ENCODE results near the gene FBP2.
"Not testable (repeated sequence)": the region's sequence is repeated elsewhere in the genome, so short reads cannot be mapped to it uniquely, and the experiment has no call there.

Gene FBP2

GRCh38 chr9:94554439-94555331, 38.9 kb downstream of the FBP2 start, which contains the start of gene PCAT7:
TSS of gene PCAT7 (plus strand) at chr9:94555083.
- DNase-seq: peak; percentile 88

DNA sequence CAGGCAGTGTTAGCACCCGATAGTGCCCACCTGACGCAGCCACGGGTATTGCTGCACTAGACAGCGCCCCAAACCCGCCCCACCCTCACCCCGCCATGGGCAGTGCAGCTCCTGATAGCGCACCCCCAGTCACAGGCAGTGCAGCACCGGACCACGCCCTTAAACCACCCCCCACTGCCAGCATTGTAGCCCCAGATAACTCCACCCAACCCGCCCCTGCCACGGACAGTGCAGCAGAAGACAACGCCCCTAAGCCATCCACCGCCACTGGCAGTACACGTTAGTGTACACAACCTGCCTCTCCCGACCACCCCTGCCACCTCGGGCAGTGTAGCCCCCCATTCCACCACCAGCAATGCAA, 39.6 kb downstream of the FBP2 start:
- no peak for DNase-seq

GRCh38 chr9:94553029-94553938, 40.3 kb downstream of the FBP2 start:
- DNase-seq: peak; percentile 43

- DNase-seq: no peak
Observed at GRCh38 chr9:94545940-94546339, 47.7 kb downstream of the FBP2 start.

GRCh38 chr9:94544335-94544734, 49.3 kb downstream of the FBP2 start:
- DNase-seq: not testable (repeated sequence)

GRCh38 chr9:94538908-94539307, 54.7 kb downstream of the FBP2 start:
- DNase-seq: no peak

GRCh38 chr9:94534901-94535300, 58.7 kb downstream of the FBP2 start:
- DNase-seq: no peak

DNA sequence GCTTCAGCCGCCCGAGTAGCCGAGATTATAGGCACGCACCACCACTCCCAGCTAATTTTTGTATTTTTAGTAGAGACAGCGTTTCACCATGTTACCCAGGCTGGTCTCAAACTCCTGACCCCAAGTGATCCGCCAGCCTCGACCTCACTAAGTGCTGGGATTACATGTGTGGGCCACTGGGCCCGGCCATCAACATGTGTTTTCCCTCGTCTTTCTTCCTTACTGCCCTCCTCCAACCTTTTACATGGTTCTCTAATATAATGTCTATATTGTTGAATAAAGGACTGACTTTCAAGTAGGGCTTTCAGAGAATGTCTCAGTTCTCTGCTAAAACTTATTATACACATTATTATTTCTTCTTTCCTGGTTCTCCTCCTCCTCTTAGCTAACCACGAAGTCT, 60.0 kb downstream of the FBP2 start:
- no peak for DNase-seq

- no peak for DNase-seq
Observed at GRCh38 chr9:94533155-94533554, 60.5 kb downstream of the FBP2 start.

GRCh38 chr9:94528886-94529285, 64.7 kb downstream of the FBP2 start:
- no peak for DNase-seq

GRCh38 chr9:94526951-94527350, 66.7 kb downstream of the FBP2 start:
- no peak for DNase-seq

- no peak for DNase-seq
Observed at GRCh38 chr9:94526271-94526670, 67.4 kb downstream of the FBP2 start.

DNA sequence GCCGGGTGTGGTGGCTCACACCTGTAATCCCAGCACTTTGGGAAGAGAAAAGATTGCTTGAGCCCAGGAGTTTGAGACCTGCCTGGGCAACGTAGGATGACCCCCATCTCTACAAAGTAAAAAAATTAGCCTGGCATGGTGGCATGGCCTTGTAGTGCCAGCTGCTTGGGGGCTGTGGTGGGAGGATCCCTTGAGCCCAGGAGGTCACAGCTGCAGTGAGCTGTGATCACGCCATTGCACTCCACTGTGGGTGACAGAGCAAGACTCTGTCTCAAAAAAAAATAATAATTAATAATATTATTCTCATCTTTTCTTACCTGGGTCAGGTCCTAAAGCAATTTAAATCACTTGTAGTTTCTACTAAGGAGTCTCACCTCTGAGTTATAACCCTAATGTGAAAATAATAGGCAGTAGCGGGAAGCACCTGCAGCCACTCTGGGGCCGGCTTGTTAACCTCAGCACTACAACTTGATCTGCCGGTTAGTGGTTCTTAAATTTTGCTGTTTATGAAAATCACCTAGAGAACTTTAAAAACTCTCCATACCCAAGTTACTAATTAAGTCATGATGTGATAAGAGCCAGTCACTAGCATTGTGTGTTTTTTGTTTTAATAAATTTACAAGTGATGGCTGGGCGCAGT, 68.1 kb downstream of the FBP2 start:
- no peak for DNase-seq

- DNase-seq: no peak
Observed at GRCh38 chr9:94517254-94517653, 76.4 kb downstream of the FBP2 start.

DNA sequence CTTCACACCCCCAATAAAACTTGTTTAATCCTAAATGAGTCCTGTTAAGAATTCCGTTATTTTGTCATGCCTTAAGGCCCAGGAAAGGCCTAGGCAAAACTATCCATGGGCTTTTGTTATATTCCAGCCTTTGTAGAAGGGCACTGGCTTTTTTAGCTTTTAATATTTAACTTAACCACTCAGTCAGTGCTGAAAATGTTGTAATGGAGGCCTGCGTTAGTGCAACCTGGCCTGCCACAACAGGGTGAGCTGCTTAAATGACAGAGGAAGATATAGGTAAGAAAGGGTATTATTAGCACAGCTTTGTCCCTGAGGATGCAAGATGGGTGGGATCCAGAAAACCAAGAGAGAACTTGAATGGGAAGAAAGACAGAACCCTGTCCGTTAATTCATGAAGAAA, 78.9 kb downstream of the FBP2 start:
- no peak for DNase-seq

GRCh38 chr9:94511955-94512265, 81.7 kb downstream of the FBP2 start:
- DNase-seq: no peak

- DNase-seq: no peak
Observed at GRCh38 chr9:94511134-94511954, 82.3 kb downstream of the FBP2 start.

Data from NCI-H510A (cell line).